ENCODE data around the gene COPZ2.
A peak's percentile ranks its signal among the peaks of the same experiment; 100 is the strongest.
"Not testable (repeated sequence)": the region's sequence is repeated elsewhere in the genome, so short reads cannot be mapped to it uniquely, and the experiment has no call there.

The COPZ2 gene

DNA sequence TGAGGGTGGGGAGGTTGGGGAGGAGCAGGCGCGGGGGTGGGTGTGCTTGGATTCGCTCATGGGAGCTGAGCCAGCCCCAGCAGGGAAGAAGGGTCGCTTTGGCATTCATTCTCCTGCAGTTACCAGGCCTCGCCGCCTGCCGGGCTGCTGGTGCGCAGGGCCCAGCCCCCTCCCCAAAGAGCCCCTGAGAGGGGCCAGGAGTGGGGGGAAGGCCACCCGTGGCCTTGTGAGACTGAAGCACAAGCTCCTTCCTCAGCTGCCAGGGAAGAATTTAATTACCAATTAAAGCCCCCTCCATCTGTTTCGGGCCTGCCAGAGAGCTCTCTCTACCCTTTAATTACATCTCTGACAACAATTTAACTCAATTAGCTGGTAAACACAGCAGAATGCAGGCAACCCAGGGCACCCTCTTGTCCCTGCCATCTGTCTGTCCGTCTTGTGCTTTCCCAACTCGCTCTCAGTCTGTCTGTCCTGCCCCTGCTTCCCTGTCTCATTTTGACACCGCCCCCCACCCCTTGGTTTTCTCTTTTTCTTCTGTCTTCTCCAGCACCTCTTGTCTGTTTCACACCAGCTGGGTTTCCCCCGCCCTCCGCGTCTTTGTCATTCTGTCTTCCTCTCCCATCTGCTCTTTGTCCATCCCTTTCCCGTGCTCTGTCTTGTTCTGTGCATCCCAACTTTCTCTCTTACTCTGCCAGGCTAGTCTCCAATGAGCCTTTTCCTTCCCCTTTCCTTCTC, 34.0 kb downstream of the COPZ2 start:
- peak; percentile 99 for DNase-seq

DNA sequence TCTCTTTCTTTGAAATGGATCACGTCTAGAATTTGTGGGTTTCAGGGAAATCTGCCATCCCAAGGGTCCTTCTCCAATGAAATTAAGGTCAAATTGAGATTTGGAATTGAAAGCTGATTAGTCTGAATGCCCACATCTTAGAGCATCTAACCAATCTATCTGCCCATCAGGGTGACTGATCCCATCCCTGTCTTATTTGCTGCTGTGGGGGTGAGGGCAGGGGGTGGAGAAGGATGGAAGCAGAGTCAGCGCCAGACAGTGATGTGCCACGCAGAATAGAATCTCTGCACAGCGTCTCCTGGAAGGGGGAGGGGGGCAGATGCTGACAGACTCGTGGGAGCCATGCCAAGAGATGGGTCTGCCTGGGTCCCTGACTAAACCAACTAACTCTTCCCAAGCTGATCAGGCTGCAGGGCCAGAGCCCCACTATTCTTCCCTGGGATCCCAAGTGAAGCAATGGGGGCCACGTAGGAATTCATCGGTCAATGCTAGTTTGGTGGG, 34.6 kb downstream of the COPZ2 start:
- peak; percentile 94 for DNase-seq

DNA sequence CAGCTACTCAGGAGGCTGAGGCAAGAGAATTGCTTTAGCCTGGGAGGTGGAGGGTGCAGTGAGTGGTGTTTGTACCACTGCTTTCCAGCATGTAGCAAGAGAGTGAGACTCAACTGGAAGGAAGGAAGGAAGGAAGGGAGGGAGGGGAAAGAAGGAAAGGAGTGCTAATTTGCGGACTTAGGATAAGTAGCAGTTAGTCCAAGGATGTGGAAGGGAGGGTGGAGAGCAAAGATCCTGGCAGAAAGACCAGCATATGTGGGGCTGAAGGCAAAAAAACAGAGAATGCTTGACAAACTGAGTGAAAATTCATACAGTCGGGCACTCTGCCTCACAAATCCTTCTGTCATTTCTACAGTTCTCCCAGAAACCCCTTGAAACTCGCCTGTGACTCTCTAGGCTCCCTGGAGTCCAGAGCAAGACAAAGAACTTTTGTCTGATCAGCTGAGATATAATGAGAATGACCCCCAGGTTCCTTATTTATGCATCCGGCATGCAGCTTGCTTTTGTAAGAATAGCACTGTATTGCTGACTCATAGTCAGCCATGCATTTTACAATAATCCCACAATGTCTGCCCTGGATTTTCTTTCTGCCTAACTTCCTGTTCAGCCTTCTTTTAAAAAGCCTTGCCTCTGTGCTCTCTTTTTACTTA, 35.2 kb downstream of the COPZ2 start:
- DNase-seq, result peak; percentile 47

- DNase-seq, result not testable (repeated sequence)
Measured at GRCh38 chr17:48001657-48002056, 35.9 kb downstream of the COPZ2 start.

GRCh38 chr17:48001197-48001596, 36.4 kb downstream of the COPZ2 start:
- DNase-seq, result no peak

- DNase-seq, result no peak
Measured at GRCh38 chr17:47999582-47999981, 38.0 kb downstream of the COPZ2 start.

GRCh38 chr17:47998044-47998443, 39.6 kb downstream of the COPZ2 start:
- no peak for DNase-seq

- DNase-seq, result no peak
Measured at GRCh38 chr17:47997586-47997985, 40.0 kb downstream of the COPZ2 start.

GRCh38 chr17:47996201-47996600, 41.4 kb downstream of the COPZ2 start:
- DNase-seq, result no peak

DNA sequence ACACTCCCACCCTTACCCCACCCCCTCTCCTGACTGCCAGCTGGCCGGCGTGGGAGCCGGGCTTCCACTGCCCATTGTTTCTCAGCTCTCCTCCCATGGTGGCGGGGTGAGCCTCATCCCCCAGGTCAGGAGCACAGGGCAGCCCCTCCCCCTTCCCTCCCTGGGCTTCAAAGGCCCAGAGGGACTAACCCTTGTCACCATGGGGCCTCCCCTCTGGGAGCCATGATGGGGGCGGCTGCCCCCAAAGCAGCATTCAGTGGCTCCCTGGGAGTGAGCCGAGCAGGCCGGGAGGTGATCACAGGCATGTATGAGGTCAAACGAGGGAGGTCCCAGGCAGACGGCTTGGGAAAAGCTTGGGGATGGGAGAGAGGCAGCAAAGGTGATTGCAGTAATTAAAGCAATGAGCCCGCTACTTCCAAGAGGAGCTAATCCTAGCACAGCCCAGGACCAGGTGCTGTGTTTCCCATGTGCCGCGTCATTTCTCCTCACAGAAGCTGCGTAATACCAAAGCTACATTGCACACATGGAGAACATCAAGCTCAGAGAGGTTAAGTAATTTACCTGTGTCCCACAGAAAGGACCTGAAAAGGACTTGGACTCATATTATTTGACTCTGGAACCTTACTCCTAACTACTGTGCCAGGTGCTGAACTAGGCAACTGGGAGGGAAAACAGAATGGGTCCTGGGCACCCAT, 42.2 kb downstream of the COPZ2 start:
- DNase-seq, result no peak

GRCh38 chr17:47994724-47995123, 42.9 kb downstream of the COPZ2 start:
- no peak for DNase-seq

DNA sequence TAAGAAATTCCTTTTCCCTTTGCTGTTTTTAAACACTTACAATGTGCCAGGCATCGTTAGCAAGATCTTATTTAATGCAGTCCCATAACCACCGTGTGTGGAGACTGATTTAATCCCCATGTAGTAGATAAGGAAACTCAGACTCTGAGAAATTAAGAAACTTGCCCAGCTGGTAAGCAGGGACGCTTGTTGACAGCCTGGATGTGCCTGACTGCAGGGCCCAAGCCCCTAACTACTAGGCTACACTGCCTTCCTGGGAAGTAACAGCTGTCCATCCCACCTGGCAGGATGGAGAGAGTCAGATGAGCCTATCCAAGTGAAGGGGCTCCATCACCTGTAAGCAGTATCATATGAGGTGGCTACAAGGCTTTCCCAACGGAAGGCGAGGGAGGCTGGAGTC, 43.6 kb downstream of the COPZ2 start:
- no peak for DNase-seq

DNA sequence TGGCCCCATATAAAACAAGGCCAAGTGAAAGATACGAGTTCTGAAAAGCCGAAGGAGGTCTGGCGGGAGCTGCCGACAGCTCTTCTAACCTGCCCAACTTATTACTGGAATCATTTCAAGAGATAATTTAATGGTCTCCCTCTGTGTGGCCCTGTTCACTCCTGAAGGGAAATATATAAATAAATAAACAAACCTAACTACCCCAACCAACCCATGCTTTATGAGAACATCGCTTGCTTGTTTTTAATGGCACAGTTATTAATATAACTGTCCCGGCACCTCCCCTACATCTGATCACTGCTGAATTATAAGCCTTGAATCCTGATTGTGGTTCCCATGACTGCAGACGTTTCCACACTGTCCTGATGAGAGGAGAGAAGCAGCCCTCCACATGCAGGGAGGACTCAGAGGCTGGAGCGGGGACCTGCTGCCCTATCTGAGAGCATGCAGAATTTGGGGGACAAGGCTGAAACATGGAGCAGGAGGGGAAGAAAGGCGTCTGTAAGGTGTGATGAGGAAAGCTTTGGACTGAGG, 44.5 kb downstream of the COPZ2 start:
- no peak for DNase-seq

GRCh38 chr17:47992216-47992615, 45.4 kb downstream of the COPZ2 start:
- no peak for DNase-seq

GRCh38 chr17:47990962-47991731, 46.5 kb downstream of the COPZ2 start:
- DNase-seq, result no peak

DNA sequence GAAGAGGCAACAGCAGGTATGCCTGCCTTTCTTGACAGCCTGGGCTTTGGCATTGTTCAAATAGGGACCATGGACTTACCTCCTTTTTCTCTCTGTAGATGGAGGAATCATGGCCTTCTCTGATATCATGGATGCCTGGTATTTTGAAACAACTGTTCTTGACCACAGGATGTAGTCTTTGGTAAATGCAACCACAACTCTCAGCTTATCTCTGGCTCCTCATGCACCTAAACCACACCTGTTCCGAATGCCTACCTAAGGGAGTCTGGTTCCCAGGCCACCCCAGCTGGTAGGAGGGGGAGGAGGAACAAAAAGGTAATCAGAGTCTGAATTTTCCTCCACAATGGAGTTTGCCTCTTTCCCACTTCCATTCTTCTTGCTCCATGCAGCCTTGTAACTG, 47.9 kb downstream of the COPZ2 start:
- DNase-seq, result no peak

- no peak for DNase-seq
Measured at GRCh38 chr17:47989159-47989558, 48.4 kb downstream of the COPZ2 start.

- DNase-seq, result not testable (repeated sequence)
Measured at GRCh38 chr17:47988445-47988844, 49.2 kb downstream of the COPZ2 start.

DNA sequence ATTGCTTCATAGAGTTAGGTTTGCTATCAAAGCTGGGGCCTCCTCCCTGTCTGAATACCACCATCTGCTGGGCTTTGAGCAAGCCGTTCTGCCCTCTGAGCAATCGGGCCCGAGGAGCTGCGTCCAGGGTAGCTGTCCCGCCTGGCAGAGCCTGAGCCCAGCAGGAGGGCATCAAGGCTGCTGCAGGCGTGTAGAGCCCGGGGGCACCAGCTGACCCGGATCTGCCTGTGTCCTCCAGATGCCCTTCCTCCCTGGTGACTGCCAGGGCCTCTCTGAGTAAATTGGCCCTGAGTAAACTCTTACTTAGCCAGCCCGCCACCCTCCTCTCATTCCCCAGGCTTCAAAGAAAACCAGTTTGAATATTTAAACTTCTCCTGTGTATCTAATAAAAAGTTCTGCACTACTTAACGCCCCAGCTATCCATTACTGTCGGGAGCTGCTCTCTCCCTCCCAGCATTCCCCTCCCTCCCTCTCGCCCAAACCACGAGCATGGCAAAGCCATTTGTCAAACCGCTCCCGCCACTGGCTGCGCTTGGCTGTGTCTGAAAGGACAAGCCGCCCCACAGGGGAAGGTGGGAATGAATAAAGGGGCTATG, 50.3 kb downstream of the COPZ2 start:
- no peak for DNase-seq

GRCh38 chr17:47986520-47986919, 51.1 kb downstream of the COPZ2 start:
- no peak for DNase-seq

DNA sequence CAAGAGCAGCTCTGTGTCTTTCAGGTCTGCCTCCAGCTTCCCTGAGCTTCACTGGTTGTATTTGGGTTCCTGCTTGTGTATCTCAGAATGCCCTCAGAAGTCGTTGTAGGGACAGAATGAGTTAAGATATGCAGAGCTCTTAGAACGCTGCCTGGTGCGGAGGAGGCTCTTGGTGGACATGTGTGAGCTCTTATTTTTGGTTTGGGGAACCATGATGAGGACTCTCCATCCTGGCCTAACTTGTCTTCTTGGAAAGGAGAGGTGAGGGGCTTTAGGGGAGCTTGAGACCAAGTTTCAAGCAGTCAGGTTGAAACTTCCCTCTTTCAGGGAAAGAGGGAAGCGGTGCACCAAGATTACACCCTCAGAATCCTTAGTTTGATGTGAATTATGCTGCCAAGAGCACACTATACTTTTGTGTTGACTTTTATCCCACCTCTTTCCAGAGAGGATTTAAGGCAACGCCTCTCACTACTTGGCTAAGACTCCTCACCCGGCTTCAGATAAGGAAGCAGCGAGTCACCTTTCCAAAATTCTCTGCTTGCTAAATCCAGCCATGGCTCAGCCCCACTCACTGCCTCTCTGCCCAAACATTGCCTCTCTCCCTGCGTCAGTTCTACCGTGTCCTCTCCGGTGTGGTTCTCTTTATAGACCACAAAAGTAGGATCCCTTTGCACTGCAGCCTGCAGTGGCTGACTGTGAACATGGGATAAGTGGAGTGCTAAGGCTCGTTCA, 53.9 kb downstream of the COPZ2 start:
- DNase-seq, result no peak
